ENCODE measurements around the gene TNPO3.
"Not testable (repeated sequence)": the region's sequence is repeated elsewhere in the genome, so short reads cannot be mapped to it uniquely, and the experiment has no call there.

TNPO3 gene

DNA sequence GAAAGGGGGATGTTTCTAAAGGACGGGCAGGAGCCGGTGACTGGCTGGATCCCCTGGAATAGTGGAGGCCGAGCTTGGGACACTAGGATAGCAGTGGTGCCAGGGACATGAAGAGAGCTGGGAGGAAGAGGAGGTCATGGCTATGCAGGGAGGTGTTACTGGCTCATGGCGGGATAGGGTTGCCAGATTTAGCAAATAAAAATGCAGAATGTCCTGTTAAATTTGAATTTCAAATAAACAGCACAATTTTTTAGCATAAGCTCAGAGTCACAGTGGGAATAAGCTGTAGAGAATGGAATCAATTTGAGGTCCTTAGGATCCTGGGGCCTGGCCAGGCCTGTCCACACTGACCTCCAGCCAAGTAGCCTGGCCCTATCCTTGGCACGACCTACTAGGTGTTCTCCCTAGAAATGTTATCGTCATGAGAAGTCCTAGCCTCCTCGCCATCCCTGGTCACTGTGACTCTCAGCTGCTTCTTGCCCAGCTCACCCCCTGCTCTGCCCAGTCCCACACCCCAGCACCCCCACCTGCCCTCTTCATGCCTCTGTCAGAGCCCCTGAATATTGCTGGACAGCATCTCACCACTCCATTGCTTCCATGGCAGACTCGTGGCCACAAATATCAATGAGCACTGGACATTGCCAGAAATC, 136.8 kb downstream of the TNPO3 start:
- Histone ChIP-seq H3K36me3 (ENCODE audit: control insufficient read depth, insufficient read depth, low read length) (no peaks in the 10 kb centered on the region), H3K9ac (ENCODE audit: low read length) (no peak overlapping the region), H3K4me1 (ENCODE audit: control insufficient read depth, insufficient read depth, low read length) (no peaks in the 10 kb centered on the region), H3K27me3 (ENCODE audit: control insufficient read depth, insufficient read depth, low read length) (peaks cover 44% of the 10 kb centered on the region), H3K4me3 (ENCODE audit: low read length) (no peak overlapping the region), H3K9me3 (ENCODE audit: control insufficient read depth, low read length) (no peaks in the 10 kb centered on the region)

DNA sequence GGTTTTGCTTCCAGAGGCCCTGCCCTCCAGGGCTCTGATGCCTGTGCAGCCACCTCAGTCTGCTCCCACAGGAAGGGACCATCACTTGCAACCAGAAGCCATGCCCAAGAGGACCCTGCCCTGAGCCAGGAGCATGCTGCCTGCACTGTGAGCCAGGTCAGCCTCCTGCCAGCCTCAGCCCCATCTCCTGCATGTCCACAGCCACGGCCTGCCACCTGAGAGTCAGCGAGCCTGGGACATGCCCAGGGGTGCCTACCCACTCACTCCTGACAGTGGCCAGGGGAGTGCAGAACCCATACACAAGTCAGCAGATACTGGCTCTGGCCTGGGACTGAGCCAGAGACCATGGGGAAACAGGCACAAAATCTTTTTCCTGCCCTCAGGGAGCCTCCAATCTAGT, 137.8 kb downstream of the TNPO3 start:
- no peak overlapping the region for H3K4me3 ChIP-seq (ENCODE audit: low read length)
- no peaks in the 10 kb centered on the region for H3K36me3 ChIP-seq (ENCODE audit: control insufficient read depth, insufficient read depth, low read length)
- H3K4me1 ChIP-seq (ENCODE audit: control insufficient read depth, insufficient read depth, low read length), result no peaks in the 10 kb centered on the region
- no peaks in the 10 kb centered on the region for H3K9me3 ChIP-seq (ENCODE audit: control insufficient read depth, low read length)
- no peak overlapping the region for H3K9ac ChIP-seq (ENCODE audit: low read length)
- peaks cover 44% of the 10 kb centered on the region for H3K27me3 ChIP-seq (ENCODE audit: control insufficient read depth, insufficient read depth, low read length)

DNA sequence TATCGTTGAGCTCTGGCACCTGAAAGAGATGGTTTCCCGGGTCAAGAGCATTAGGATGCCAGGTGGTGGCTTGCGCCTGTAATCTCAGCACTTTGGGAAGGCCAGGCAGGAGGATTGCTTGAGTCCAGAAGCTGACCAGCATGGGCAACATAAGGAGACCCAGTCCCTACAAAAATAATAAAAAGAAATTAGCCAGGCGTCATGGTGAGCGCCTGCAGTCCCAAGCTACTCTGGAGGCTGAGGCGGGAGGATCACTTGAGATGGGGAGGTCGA, 138.3 kb downstream of the TNPO3 start:
- H3K9me3 ChIP-seq (ENCODE audit: control insufficient read depth, low read length), result no peaks in the 10 kb centered on the region
- H3K4me3 ChIP-seq (ENCODE audit: low read length), result no peak overlapping the region
- no peaks in the 10 kb centered on the region for H3K36me3 ChIP-seq (ENCODE audit: control insufficient read depth, insufficient read depth, low read length)
- no peak overlapping the region for H3K9ac ChIP-seq (ENCODE audit: low read length)
- H3K4me1 ChIP-seq (ENCODE audit: control insufficient read depth, insufficient read depth, low read length), result peaks cover 4% of the 10 kb centered on the region
- peaks cover 48% of the 10 kb centered on the region for H3K27me3 ChIP-seq (ENCODE audit: control insufficient read depth, insufficient read depth, low read length)

DNA sequence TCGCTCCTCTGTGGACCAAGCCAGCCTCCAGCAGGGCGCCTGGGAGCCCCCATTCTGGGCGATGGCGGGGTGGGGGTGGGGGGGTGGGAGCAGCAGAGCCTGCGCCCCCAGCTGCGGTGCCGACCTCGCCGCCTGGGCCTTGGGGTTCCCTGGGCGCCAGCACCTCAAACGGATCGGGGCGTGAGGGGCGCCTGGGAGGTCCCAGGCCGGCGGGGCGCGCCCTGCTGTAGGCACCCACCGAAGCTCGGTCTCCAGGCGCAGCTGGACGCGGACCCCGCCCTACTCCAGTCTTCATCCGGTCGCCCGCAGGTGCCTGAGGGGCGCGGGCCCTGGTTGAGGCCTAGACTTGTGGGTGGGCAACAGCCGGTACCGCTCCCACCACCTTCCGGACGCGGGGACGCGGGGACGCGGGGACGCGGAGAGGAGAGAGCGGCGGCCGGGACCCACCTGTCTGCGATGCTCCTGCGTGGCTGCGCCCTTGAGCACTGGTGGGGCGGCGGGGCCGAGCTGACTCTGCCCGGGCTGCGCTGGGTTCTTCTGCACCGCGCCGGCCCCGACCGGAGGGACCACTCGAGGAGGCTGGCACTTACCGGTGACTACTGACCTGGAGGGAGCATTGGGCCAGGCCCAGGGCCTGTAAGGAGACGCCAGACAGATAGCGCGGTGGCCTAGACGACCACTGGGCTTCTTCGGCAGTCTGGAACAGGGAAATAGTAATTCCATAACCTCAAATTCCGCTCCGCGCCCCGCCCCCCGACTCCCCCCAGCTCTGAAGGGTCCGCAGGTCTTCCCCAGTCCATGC, 138.9 kb downstream of the TNPO3 start:
- Histone ChIP-seq H3K9me3 (ENCODE audit: control insufficient read depth, low read length) (no peaks in the 10 kb centered on the region), H3K4me3 (ENCODE audit: low read length) (no peak overlapping the region), H3K27me3 (ENCODE audit: control insufficient read depth, insufficient read depth, low read length) (peaks cover 50% of the 10 kb centered on the region)

DNA sequence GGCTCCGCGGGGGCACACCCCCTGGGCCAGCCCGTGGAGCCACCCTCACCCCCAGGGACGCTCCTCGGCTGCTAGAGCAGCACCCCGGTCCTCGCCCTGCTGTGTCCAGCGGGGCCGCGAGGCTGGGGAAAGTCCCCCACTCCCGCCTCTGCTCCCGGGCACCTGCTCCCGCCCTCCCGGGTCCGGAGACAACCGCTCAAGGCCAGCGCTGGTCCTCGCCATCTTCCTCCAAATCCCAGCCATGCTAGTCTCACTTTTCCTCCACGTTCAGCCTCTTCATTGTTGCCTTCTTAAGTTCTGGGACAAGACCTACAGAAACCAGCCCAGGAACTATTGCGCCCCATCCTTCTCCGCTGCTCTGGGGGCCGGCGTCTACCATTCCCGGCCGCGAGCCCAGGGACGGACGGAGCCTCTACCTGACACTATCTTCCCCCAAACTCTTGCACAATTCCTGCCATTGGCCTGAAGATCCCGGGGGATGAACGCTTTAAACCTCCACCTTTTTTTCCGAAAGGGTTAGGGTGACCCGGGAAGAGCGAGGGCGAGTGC, 139.6 kb downstream of the TNPO3 start:
- H3K9ac ChIP-seq (ENCODE audit: low read length), result no peak overlapping the region
- H3K27me3 ChIP-seq (ENCODE audit: control insufficient read depth, insufficient read depth, low read length), result peaks cover 50% of the 10 kb centered on the region
- H3K4me3 ChIP-seq (ENCODE audit: low read length), result no peak overlapping the region

More for the DNA sequence above, 138.9 kb downstream of the TNPO3 start:
- Histone ChIP-seq H3K9ac (ENCODE audit: low read length) (no peak overlapping the region), H3K36me3 (ENCODE audit: control insufficient read depth, insufficient read depth, low read length) (no peaks in the 10 kb centered on the region), H3K4me1 (ENCODE audit: control insufficient read depth, insufficient read depth, low read length) (peaks cover 7% of the 10 kb centered on the region)

DNA sequence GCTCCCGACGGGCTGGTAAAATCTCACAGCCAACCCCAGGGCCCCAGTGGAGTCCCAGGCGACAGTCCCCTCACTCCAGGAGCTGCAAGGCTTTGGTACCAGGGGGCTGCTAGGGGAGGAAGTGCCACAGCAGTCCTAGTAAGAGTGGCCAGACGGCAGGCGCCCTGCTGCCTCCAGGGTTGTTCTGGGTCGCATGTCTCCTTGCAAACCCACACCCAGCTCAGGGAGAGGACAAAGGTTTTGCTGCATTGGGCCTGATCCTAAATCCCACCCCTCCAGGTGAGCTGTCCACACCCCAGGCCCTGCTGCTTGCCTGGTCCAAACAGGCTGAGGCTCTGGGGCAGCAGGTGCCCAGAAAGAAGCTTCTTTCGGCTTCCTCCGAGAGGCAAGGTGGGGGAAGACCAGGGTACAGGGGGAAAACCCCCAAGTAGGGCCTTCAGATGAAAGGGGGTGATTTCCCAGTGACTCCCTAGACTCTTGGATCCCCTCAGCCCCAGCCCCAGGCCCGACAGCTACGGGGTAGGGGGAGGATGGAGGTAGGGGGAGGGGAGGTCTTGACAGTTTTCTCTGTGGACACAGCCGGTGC, 140.3 kb downstream of the TNPO3 start:
- Histone ChIP-seq H3K9ac (ENCODE audit: low read length) (no peak overlapping the region), H3K36me3 (ENCODE audit: control insufficient read depth, insufficient read depth, low read length) (no peaks in the 10 kb centered on the region), H3K4me3 (ENCODE audit: low read length) (no peak overlapping the region), H3K4me1 (ENCODE audit: control insufficient read depth, insufficient read depth, low read length) (peaks cover 7% of the 10 kb centered on the region), H3K9me3 (ENCODE audit: control insufficient read depth, low read length) (no peaks in the 10 kb centered on the region), H3K27me3 (ENCODE audit: control insufficient read depth, insufficient read depth, low read length) (peaks cover 57% of the 10 kb centered on the region)

More for the DNA sequence above, 139.6 kb downstream of the TNPO3 start:
- Histone ChIP-seq H3K4me1 (ENCODE audit: control insufficient read depth, insufficient read depth, low read length) (peaks cover 7% of the 10 kb centered on the region), H3K9me3 (ENCODE audit: control insufficient read depth, low read length) (no peaks in the 10 kb centered on the region), H3K36me3 (ENCODE audit: control insufficient read depth, insufficient read depth, low read length) (no peaks in the 10 kb centered on the region)

DNA sequence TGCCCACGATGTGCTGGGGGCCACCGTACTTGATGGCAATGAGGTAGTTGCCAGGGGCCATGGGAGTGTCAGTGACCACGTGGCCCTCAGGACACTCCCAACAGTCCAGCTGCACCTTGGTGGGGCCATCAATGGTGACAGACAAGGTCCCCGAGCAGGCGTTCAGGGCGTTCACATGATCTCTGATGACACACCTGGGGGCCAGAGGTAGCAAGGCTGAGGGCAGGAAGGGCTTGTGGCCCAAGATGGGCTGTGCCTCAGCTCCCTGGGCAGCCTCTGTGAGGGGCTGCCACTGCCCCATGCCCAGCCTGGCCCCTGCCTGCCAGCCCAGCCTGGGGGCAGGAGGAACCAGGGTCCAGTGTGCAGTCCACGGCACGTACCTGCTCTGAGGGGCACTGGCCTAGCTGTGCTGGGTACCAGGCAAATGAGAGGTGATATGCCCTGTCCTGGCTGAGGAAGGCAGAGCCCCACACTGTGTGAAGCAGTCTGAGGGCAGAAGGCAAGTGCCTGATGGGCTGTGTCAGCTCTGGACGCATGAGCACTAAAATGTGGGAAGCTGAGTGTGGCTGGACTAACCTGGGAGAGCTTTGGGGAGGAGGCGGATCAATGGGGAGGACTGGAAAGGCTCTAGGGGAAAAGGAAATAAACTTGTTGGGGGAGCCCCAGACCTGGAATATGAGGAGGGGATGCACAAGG, 140.9 kb downstream of the TNPO3 start:
- Histone ChIP-seq H3K27me3 (ENCODE audit: control insufficient read depth, insufficient read depth, low read length) (peaks cover 63% of the 10 kb centered on the region), H3K9ac (ENCODE audit: low read length) (no peak overlapping the region), H3K4me1 (ENCODE audit: control insufficient read depth, insufficient read depth, low read length) (peaks cover 7% of the 10 kb centered on the region), H3K36me3 (ENCODE audit: control insufficient read depth, insufficient read depth, low read length) (no peaks in the 10 kb centered on the region), H3K4me3 (ENCODE audit: low read length) (no peak overlapping the region), H3K9me3 (ENCODE audit: control insufficient read depth, low read length) (no peaks in the 10 kb centered on the region)

DNA sequence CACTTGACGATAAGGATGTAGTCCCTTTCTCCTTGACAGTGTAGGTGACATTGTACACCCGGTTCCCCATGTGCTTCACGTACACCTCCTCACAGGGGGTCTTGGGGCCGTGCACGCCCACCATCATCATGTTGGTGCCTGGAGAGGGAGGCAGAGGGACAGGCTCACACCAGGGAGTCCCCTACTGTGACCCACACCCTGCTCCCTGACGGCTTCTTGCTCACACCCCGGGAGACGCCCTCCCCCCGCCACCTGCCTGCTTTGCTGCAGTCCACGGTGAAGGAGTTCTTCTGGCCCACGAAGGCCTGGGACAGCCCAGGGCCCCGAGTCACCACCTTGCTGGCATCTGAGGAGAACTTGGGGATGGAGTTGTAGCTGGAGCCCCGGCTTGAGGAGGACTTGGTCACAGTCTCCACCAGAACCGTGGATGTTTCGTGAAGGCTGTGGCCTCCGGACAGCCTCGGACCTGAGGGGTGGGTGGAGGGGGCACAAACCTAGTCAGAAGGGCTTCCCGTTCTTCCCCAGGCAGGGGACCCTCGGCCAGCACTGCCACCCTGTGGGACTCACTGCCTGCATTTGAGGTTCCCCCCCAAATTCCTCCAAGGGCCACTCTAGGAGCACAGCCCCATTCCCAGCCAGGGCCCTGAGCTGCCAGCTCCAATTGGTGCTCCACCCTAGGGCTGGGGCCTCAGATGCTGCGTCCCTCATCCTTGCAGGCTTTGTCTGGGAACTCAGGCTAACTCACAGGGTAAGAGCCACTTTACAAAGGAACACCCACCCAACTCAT, 142.0 kb downstream of the TNPO3 start:
- not testable (repeated sequence) for H3K9me3 ChIP-seq (ENCODE audit: control insufficient read depth, low read length); H3K36me3 ChIP-seq (ENCODE audit: control insufficient read depth, insufficient read depth, low read length); H3K9ac ChIP-seq (ENCODE audit: low read length); H3K4me3 ChIP-seq (ENCODE audit: low read length); H3K4me1 ChIP-seq (ENCODE audit: control insufficient read depth, insufficient read depth, low read length)
- peaks cover 64% of the 10 kb centered on the region for H3K27me3 ChIP-seq (ENCODE audit: control insufficient read depth, insufficient read depth, low read length)

DNA sequence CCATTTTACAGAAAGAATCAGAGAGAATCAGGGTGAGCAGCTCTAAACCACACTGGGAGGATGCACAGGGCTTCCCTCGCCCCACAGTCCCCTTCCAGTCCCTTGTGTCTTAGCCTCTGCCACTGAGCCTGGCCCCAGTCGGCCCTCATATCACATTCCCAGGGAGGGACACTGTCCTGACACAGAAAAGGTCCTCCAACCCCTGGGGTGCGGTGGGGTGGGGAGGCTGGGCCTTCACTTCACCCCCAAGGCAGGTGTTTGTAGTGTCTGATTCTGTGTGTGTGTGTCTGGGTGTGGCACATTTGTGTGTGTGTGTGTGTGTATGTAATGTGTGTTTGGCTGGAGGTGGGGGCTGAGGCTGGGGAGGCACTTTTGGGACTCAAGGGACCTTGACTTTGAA, 142.6 kb downstream of the TNPO3 start:
- Histone ChIP-seq H3K36me3 (ENCODE audit: control insufficient read depth, insufficient read depth, low read length) (no peaks in the 10 kb centered on the region), H3K4me3 (ENCODE audit: low read length) (no peak overlapping the region), H3K4me1 (ENCODE audit: control insufficient read depth, insufficient read depth, low read length) (peaks cover 7% of the 10 kb centered on the region), H3K9ac (ENCODE audit: low read length) (no peak overlapping the region), H3K27me3 (ENCODE audit: control insufficient read depth, insufficient read depth, low read length) (peaks cover 65% of the 10 kb centered on the region), H3K9me3 (ENCODE audit: control insufficient read depth, low read length) (no peaks in the 10 kb centered on the region)

DNA sequence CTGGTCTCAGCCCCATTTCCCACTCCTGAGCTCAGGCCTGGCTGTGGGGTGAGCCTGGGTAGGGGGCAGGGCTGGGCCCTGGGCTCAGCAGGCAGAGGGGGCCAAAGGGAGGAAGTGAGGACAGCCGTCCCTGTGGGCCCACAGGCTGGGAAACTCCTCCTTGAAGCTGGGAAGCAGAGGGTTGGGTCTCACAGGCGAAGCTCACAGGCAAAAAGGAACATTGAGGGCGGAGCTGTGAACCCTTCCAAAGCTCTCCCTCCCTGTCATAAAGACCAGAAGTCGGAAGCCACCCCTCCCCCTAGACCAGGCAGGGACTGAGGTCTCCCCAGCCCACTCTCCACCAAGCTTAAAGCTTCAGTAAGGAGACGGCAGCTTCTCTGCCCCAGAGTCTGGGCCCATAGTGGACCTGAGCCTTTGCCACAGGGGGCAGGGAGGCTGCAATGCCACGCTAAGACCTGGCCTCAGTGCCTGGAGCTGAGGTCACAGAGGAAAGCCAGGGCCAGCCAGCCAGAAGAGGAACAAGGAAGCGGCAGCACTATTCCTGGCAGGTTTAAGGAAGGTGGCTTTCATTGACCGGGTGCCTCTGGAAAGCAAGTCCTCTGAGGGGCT, 143.4 kb downstream of the TNPO3 start:
- Histone ChIP-seq H3K36me3 (ENCODE audit: control insufficient read depth, insufficient read depth, low read length) (no peaks in the 10 kb centered on the region), H3K4me3 (ENCODE audit: low read length) (no peak overlapping the region), H3K27me3 (ENCODE audit: control insufficient read depth, insufficient read depth, low read length) (peaks cover 67% of the 10 kb centered on the region), H3K9me3 (ENCODE audit: control insufficient read depth, low read length) (no peaks in the 10 kb centered on the region), H3K9ac (ENCODE audit: low read length) (no peak overlapping the region), H3K4me1 (ENCODE audit: control insufficient read depth, insufficient read depth, low read length) (peaks cover 7% of the 10 kb centered on the region)

DNA sequence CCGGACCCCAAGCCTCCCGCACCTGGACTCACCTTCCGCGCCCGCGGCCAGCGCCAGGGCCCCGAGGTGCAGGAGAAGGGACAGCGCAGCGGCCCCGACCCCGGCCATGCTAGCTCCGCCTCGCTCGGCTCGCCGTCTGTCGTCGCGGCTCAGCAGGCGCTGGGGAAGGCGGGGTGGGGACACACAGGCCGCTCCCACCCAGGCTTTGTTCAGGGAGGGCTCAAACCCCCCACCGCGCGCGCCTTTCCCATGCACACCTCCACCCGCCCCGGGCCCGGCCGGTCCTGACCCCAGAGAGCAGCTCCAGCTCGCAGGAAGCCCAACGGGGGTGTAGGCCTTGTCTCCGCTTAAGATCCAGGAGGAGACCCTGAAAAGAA, 144.4 kb downstream of the TNPO3 start, which contains the start of gene KCP:
Gene KCP, minus strand, starts transcription at position 141 of the 377 bp plus-strand sequence. Its CDS starts 33 bp downstream, at position 108.
- H3K4me1 ChIP-seq (ENCODE audit: control insufficient read depth, insufficient read depth, low read length), result peaks cover 7% of the 10 kb centered on the region
- no peaks in the 10 kb centered on the region for H3K36me3 ChIP-seq (ENCODE audit: control insufficient read depth, insufficient read depth, low read length)
- H3K27me3 ChIP-seq (ENCODE audit: control insufficient read depth, insufficient read depth, low read length), result peaks cover 62% of the 10 kb centered on the region
- H3K9ac ChIP-seq (ENCODE audit: low read length), result no peak within 1 kb of the TSS
- H3K4me3 ChIP-seq (ENCODE audit: low read length), result no peak within 1 kb of the TSS
- H3K9me3 ChIP-seq (ENCODE audit: control insufficient read depth, low read length), result no peaks in the 10 kb centered on the region

Data from mucosa of stomach (tissue), 1 donor.